Neural cell (in vitro differentiated cells): Measurements from ENCODE around the gene ADORA1.

Experiments
- CTCF ChIP-seq: fragments of 450-650 bp; IDR thresholded peaks from 2 replicates; pipeline ENCODE4 v1.5.1; 2014; ENCODE audit warnings: antibody characterized with exemption, mild to moderate bottlenecking, moderate library complexity; ENCODE audit not compliant: poor library complexity, severe bottlenecking
- EZH2 ChIP-seq: fragments of 200-600, 300-800 bp; shearing (Covaris generic), sonication (generic); IDR thresholded peaks from 2 replicates; pipeline ENCODE4 v1.6.1; 2014; ENCODE audit warnings: antibody characterized with exemption, low read length, borderline replicate concordance, mild to moderate bottlenecking; ENCODE audit not compliant: insufficient read depth, poor library complexity, severe bottlenecking
- POLR2AphosphoS5 ChIP-seq: IDR thresholded peaks from 2 replicates; pipeline ENCODE4 v1.6.1; 2012
- TAF1 ChIP-seq: IDR thresholded peaks from 2 replicates; pipeline ENCODE4 v1.6.1; 2012; ENCODE audit warnings: low read depth

- TF ChIP-seq POLR2AphosphoS5 (no peak), EZH2 (no peak), CTCF (no peak), TAF1 (no peak)
Observed at GRCh38 chr1:203165800-203166161, 38.3 kb downstream of the ADORA1 start.
